Hematopoietic multipotent progenitor cell treated with erythropoietin and hydrocortisone succinate and interleukin-3 and kit ligand, for 4 days (in vitro differentiated cells): ENCODE measurements around the gene WDR82.

Experiments
- DNase-seq: peaks from one replicate; pipeline ENCODE4 v3.0.0-alpha.2; 2015

The WDR82 gene, protein sequence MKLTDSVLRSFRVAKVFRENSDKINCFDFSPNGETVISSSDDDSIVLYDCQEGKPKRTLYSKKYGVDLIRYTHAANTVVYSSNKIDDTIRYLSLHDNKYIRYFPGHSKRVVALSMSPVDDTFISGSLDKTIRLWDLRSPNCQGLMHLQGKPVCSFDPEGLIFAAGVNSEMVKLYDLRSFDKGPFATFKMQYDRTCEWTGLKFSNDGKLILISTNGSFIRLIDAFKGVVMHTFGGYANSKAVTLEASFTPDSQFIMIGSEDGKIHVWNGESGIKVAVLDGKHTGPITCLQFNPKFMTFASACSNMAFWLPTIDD

DNA sequence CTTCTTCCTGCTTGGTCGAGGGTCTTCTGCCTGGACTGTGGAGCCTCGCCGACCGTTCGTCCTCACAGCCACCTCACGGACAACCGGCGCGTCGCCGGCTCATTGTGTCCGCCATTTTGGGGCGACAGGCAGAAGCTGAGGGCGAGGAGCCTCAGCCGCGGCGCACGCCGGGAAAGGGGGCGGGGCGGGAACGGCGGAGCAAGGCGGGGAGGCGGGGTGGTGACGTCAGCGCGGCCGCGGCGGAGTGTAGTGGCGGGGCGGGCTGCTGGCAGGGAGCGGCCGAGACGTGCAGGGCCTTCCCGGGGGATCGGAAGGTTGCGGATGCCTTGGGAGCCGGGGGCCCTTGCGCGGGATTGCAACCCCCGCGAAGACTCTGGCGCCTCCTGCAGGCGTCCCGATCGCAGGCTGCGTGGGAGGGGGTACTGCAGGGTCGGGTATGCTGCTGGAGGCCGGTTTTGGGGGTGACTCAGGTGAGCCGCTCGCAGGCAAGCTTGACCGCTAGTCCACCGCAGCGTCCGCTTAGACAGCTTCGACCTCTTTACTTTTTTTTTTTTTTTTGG is at the start of gene WDR82:
TSS of gene WDR82 (minus strand) at position 140 of the 560 bp plus-strand sequence. CDS start 288 bp downstream, outside the sequence.
- peak; percentile 97 for DNase-seq

DNA sequence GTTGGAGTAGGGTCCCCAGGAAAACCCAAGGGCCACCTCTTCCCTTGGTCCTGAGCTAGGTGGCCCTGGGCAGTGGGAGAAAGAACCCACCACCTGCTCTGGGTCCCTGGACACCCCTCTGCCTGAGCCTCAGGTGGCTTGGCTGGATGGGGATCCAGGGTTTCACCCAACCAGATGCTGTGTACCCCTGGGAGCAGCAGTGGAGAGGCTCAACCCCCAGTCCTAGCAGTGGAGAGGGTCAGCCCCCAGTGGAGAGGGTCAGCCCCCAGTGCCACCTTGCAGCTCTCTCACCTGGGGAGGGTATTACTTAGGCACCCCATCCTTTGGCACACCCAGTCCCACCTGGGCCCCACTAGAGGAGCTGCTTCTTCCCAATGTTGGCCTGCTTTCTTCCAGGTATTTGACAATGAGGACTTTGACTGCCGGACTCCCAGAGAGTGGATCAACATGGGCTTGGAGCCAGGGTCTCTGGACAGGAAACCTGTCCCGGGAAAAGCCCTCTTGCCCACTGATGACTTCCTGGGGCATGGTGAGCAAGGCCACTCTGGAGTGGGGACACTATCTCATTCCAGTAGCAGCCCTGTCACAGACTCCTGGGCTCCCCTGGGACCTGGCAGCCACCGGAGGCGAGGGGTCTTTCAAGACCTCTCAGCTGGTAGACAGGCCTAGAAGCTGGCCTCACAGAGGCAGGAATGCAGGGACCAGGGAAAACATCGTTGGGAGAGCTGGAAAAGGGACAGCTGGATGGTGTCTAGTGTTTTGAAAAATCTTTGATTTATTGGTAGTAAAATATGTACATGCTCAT is 49.2 kb upstream of the WDR82 start:
- no peak for DNase-seq

DNA sequence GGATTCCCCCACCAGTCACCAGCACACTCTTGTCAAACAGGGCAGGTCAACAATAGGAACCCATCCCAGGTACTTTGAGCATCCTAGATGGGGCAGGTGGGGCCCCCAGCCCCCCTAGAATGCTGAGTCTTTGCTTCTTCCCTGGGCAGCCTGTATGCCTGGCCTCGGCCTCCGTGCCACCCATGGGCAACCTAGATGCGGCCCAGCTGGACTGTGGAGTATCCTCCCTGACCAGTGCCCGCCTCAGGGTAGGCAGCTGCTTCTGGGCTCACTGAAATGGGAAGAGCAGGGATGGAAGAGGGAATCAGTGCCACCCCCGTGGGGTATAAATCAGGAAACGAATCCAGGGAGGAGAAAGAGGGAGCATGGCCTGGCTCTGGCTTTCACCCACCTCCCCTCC is 48.5 kb upstream of the WDR82 start:
- no peak for DNase-seq

DNA sequence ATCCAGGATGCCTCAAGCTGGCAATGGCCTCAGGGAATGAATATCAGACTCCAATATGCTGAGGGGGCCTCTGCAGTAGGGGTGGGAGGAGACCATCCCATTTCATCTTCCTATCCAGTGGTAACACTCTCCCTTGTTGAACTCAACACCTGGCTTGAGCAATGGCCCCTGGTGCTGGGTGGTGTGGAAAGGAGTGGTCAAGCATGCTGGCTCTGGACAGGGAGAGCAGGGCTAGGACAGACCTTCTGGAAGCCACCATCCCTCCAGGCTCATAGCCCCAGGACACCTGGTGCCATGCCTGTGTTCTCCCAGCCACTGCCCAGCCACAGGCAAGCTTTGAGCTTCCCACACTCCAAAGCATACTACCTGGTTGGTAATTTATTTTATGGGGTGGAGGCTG is 47.2 kb upstream of the WDR82 start:
- DNase-seq, result no peak

DNA sequence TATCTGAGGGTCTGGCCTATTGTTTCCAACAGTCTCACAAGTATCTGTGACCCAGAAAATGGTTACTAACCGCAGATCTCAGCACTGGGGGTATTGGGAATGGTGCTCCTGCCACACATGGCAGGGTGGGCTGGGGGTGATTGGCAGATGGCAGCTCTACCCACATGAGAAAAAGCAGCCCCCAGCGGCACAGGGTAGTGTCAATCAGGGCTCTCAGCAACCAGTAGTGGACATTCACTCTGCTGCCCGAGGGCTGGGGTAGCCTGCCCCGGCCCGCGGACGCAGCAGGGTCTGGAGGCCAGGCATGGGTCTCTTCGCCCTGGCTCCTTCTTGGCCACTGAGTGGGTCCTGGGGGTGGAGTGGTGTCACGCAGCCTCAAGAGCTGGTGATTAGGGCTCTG is 46.2 kb upstream of the WDR82 start:
- no peak for DNase-seq

DNA sequence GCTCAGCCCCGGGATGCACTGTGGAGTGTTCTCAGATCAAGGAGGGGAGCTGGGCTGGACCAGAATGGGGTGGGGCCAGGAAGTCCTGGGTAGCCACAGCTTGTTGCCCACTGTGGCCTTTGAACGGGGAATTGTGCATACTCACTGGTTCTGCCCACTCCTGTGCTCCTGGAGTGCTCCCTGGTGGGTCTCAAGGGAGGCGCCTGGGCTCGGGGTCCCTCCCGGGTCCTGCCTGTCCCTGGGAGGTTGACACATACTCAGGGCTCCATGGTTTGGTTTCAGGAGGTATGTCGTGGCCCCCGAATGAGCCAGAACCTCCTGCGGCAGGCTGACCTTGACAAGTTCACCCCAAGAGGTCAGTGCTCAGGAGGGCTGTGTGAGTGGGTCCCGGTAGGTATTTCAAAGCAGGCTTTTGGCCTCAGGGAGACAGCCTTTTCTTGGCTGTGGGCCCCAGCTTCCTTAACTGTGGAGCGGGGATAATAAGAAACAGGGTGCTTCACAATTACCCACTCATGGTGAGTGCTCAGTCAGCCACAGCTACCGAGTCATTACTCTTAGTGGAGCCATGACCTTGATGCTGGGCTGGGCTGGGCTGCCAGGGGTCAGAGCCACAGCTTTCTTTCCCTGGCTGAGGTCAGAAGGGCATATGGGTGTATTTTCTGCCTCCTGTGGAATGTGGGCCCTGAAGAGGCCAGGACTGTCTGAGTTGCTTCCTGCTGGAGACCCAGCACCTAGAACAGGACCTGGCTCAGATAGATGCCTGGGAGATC is 45.3 kb upstream of the WDR82 start:
- DNase-seq, result no peak

DNA sequence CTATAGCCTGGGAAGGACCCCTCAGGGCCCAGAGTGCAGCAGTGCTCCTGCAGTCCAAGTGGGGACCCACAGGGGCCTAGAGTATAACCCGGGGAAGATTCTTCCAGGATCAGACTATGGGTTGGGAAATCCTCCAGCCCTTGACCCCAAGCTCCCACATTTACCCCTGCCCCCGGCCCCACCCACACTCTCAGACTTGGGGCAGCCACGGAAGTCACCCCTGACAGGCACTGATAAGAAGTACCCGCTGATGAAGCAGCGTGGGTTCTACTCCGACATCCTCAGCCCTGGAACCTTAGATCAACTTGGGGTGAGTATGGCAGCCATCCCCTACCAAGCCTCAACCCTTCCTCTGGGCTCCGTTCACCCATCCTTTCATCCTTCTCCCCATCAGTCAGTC is 44.0 kb upstream of the WDR82 start:
- DNase-seq, result peak; percentile 47

DNA sequence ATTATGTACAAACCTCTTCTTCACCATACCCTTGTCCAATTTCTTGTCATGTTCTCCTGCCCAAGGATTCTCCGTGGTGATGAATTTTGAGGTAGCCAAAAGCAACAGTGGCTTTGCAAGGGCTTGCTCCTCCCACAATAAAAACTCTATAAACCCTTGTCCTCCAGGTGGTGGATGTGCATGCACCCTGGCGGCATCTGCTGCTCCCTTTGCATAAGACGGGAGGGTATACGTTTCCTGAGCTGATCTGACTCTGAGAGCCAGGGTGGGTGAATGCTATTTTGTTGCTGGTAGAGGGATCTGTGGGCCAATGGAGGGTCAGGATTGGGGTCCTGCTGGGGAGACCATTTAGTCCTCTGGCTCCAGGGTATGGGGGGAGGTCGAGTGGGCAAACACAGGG is 43.0 kb upstream of the WDR82 start:
- DNase-seq, result no peak

DNA sequence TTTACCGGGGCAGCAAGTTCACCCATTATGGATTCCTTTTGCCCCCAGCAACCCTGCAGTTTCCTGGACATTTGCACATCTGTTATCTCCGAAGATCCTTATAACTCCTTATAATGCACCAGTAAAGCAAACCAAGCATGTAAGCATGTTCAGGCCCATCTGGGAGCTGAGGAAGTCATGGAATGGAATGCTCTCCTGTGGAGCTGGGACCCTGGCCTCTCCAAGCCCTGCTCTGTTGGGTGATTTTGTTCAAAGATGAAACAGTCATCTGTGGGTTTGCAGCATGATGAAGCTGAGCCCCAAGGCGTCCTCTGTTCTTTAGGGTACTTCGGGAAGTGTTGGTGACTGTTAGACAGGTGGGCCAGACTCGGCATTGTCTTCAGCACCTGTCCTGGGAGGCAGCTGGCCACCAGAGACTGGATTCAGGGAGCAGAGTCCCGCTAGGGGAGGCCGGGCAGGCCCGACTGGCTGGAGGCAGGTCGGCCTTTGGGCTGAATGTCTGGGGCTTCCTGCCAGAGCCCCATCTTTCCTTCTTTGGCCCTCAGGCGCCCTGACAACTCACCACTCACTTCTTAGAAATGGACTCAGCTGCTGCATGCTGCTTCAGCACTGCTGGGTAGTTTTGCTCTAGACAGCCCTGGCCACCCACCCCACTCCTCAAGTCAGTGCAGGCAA is 41.6 kb upstream of the WDR82 start:
- DNase-seq, result no peak

DNA sequence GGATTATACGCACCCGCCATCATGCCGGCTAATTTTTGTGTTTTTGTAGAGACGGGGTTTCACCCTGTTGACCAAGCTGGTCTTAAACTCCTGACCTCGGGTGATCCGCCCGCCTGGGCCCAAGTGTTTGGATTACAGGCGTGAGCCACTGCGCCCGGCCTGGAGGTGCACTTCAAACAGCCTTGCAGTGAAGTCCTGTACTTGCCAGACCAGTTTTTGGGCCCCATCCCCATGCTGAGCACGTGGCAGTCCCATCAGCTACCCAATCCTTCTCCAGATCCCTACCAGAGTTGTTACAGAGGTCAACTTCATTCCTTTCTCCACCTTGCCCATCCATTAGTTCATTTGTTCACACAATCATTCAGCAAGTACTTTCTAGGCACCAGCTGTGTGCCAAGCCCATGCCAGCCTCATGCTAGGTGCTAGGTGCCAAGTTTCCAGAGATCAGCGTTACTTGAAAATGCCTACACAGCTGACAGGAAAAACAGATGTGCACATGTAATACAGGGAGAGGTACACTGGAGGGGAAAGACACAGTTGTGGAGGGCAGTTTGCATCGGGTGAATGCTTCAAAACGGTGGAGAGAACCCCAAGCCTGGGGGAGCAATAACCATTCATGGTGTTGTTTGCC is 39.9 kb upstream of the WDR82 start:
- no peak for DNase-seq

DNA sequence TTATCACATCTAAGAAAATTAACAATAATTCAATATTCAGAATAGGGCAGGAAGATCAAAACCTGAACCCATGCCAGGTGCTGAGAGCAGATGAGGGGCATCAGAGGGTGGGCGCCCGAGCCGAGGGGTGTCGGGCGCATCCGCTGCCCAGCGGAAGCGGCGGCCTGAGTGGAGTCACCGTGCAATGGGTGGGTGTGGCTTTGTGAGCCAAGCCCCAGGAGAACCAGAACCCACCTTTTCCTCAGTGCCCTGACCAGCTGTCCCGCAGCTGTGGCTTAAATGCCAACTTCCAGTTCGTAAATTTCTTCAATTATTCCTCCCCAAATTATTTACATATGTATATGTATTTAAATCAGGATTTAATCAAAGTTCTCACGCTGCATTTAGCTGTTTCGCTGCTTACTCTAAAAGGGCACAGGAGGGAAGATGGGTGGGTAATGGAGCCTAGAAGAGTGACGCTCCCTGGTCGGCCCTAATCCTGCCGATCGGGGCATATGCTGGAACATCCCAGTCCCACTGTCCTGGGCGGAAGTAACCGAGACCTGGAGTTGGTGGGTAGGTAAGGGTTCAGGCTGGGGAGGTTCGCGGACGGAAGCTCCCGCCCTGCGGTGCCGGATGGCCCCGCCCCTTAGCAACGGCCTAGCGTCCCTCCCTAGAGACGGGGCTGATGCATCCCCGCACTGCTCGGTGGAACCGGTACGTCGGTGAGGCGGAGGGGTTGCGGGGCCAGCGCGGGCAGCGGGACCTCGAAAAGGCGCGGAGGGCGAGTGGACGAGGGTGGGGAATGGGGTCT is 39.0 kb upstream of the WDR82 start:
- DNase-seq, result peak; percentile 73

DNA sequence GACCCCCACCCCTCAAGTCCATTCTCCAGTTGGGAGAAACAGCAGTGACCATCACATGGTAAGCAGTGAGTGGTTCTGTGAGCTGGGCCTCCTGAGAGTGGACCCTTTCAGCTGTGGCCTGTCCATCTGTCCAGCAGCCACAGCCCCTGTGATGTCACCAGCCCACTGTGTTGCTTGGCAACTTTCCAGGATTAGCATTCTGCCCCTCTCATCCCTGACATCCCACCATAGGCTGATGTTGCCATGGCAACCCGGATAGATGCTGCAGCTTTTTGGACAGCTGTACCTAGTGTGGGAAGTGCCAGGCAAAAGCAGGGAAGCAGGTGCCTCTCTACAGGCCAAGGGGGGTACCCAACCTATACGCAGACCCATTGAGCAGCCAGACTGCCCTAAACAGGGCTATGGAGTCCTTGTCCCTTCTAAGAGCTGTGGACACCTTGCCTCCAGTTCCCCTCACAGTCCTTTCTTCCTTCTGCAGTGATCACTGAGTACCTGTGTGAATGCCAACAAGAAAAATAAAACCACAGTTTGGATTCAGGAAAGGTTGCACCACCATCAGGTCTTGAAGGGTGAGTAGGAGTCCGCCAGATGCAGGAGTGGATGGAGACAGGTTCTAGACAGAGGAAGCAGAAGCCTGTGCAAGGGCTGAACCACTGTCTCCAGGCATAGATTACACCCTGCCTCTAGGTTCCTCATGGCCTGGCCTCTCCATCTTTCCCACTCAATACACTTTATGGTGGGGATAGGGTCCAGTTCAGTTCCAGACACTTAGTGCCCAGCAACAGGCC is 37.7 kb upstream of the WDR82 start, which contains the start of gene DNAH1:
TSS of gene DNAH1 (plus strand) at position 343 of the 788 bp plus-strand sequence. CDS start 6,124 bp downstream, outside the sequence.
- DNase-seq, result no peak

DNA sequence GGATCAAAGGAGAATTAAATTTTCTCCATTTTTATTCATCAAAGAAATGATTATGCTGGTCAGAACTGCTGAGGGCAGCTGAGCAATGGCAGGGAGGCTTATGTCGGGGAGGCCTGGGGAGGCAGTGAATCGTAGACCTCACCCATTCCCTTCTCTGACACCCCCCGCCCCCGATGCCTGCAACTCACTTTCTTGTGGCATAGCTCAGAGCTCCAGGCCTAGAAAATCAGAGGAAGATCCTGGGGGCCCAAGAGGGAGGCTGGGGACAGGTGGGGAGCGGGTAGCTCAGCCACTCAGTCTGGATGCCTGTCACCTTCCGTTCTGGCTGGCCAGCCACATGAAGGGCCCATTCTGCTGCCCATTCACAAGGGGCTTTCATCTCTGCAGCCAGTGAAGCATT is 36.6 kb upstream of the WDR82 start:
- DNase-seq, result no peak

DNA sequence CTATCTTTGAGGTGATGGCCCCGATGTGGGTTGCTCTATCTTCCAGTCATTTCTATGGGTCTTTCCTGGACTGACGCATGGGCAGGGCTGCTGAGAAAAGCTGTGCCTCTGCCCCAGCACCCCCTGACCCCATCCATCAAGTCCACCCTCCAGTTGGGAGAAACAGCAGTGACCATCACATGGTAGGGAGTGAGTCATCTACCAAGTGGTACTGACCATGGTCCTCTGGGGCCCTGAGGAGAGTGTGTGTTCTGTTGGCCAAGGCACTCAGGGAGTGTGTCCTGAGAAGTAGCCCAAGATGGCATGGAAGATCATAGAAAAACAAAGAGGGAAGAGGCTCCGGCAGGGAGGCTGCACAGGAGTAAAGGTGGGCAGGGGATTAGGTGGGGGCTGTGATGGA is 36.0 kb upstream of the WDR82 start:
- no peak for DNase-seq

DNA sequence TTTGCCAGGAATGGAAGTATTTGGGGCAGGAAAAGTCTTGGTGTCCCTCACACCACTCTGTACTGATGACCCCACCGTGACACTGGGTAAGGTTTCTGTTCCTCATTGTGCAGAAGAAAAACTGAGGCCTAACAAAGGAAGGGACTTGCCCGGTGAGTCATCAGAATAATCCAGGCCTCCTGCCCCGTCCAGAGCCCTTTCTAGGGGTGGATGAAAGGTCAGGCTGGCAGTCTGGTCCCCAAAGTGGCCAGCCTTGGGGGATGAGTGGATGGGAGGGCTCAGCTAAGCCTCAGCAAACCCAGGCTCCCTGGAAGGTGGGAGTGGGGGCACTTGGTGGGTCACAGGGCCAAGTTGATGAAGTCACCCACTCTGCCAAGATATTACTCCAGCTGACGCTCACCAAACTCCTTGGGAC is 35.3 kb upstream of the WDR82 start:
- DNase-seq, result no peak

DNA sequence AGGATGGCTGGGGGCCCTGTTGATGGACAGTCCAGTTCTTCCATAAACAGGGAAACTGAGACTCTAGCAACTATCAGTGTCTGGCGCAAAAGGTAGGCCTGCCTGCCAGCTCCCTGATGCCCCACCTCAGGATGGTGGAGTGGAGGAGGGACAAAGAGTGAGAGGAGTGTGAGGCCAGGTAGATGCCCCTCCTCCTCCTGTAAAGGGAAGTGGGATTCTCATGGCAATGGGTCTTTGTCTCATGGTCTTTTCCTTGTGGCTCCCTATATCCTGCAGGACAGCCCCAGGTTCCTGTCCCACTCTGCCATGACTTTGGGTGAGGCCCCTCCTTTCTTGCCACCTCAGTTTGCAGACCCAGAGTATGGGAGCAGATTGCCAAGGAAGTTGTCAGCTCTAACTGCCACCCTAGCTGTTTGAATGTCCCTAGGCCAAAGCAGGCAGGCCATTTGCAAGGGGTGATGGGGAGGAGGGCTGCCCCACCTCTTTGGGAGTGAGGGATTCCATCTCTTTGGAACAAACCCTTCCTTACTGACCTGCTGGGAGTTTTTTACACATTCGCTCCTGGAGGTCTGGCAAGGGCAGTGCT is 34.8 kb upstream of the WDR82 start:
- DNase-seq, result no peak

DNA sequence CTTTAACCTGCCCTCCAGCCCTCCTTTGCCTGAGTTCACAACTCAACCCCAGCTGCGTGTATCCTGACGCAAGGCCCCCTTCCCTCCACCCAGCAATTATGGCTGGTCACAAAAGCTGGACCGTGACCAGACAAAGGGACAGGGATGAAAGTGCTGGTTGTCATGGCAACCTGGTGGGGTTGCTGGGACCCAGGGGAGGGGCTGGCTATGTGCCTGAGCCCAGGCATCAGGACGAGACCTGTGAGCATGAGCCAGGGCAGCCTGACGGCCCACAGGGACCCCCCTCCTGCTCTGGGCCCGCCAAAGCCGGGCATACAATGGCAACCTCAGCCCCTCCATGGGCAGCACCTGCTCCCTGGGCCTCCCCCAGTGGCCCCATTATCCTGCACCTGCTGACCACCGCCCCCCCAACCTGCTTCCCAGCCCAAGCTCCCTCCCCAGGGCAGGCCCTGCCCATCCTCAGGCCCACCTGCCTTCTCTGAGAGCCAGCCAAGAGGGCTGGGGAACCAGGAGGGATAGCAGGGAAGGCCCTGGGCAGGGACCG is 33.2 kb upstream of the WDR82 start:
- DNase-seq, result no peak

DNA sequence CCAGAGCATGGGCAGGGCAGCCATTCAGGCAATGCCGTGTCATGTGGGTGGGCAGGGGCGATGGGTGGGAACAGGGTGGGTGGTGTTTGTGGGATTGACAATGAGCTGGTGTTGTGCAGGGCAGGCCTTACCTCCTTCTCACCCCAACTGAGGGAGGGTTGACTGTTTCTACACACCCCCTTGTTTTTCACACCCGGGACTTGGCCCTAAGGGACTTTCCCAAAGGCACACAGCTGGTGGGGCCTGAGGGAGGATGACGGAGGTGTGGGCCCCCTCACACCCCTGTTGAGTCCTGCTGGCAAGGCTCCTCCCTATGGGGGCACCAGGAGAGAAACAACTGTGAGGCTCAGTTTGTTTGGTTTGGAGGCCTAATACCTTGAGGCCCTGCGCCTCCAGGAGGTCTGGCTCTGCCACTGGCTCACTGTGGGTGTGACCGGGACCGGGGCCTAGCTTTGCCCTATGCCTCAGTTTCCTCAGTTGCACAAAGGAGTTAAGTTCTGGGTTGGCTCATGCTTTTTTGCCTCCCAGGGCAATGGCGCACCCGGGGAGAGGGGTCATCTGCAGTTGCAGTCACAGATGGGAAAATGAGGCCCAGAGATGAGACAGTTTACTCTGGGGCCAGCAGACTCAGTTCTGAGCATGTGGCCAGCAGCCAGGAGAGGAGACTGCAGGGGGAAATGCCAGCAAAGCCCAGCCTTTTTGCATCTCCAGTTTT is 32.6 kb upstream of the WDR82 start:
- DNase-seq, result no peak

DNA sequence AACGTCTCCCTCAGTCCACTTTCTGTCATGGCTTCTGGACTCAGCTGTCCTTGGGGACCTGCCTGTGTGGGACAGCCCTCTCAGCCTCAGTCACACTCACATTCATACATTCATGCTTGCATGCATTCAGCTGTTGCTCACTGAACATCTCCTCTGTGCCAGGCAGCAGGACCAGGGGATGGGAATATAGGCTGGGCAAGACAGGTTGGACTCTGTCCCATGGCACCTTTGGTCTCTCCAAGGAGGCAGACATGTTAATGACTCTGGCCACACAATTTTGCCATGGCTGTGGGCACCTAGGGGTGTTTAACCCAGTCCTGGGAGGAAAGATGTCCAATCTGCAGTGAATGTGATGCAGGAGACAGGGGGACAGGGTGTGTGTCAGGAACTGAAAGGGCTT is 29.9 kb upstream of the WDR82 start:
- no peak for DNase-seq
